Mesangial cell (primary cell): ENCODE measurements around the gene CTTNBP2. TPM values are rescaled to one million over a fixed set of nuclear protein-coding genes. Genes with fewer than 3 reads are reported as not detected.

Experiments used
- total RNA-seq: library from RNA; depleted of rRNA; stranded (reverse); fragments of >200 nt; gene quantifications from 2 replicates; pipeline ENCODE4 v1.2.3, GENCODE V29; 2015

CTTNBP2 gene, protein sequence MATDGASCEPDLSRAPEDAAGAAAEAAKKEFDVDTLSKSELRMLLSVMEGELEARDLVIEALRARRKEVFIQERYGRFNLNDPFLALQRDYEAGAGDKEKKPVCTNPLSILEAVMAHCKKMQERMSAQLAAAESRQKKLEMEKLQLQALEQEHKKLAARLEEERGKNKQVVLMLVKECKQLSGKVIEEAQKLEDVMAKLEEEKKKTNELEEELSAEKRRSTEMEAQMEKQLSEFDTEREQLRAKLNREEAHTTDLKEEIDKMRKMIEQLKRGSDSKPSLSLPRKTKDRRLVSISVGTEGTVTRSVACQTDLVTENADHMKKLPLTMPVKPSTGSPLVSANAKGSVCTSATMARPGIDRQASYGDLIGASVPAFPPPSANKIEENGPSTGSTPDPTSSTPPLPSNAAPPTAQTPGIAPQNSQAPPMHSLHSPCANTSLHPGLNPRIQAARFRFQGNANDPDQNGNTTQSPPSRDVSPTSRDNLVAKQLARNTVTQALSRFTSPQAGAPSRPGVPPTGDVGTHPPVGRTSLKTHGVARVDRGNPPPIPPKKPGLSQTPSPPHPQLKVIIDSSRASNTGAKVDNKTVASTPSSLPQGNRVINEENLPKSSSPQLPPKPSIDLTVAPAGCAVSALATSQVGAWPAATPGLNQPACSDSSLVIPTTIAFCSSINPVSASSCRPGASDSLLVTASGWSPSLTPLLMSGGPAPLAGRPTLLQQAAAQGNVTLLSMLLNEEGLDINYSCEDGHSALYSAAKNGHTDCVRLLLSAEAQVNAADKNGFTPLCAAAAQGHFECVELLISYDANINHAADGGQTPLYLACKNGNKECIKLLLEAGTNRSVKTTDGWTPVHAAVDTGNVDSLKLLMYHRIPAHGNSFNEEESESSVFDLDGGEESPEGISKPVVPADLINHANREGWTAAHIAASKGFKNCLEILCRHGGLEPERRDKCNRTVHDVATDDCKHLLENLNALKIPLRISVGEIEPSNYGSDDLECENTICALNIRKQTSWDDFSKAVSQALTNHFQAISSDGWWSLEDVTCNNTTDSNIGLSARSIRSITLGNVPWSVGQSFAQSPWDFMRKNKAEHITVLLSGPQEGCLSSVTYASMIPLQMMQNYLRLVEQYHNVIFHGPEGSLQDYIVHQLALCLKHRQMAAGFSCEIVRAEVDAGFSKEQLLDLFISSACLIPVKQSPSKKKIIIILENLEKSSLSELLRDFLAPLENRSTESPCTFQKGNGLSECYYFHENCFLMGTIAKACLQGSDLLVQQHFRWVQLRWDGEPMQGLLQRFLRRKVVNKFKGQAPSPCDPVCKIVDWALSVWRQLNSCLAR (N-terminal part only)
- 6.2 and 34.9 TPM in 2 replicates for total RNA-seq

GRCh38 chr7:117873310-117874190 is at the start of gene CTTNBP2:
CTTNBP2 (minus strand) TSS chr7:117873441; CDS start chr7:117873415, 26 bp downstream.

